OCI-M2 (cell line): ENCODE results near the gene FBXO46.
"Not testable (repeated sequence)": the region's sequence is repeated elsewhere in the genome, so short reads cannot be mapped to it uniquely, and the experiment has no call there.

Source experiments
- DNase-seq: peaks from one replicate; lab custom pipeline; 2025; ENCODE audit not compliant: unreplicated experiment; lab: John Stamatoyannopoulos, UW

FBXO46 gene

GRCh38 chr19:45729800-45730290, 851 bp downstream of the FBXO46 start:
- DNase-seq: no peak

- DNase-seq: not testable (repeated sequence)
Measured at GRCh38 chr19:45728683-45729082, 2.0 kb downstream of the FBXO46 start.

- DNase-seq: not testable (repeated sequence)
Measured at GRCh38 chr19:45720065-45720464, 10.6 kb downstream of the FBXO46 start.

- no peak for DNase-seq
Measured at GRCh38 chr19:45717983-45718650, 12.6 kb downstream of the FBXO46 start.

GRCh38 chr19:45717131-45717982, 13.3 kb downstream of the FBXO46 start:
- DNase-seq: peak; percentile 96

- no peak for DNase-seq
Measured at GRCh38 chr19:45716359-45717130, 14.2 kb downstream of the FBXO46 start.

GRCh38 chr19:45715139-45715538, 15.6 kb downstream of the FBXO46 start:
- DNase-seq: no peak

- no peak for DNase-seq
Measured at GRCh38 chr19:45713141-45713540, 17.6 kb downstream of the FBXO46 start.

GRCh38 chr19:45712699-45713067, 18.0 kb downstream of the FBXO46 start:
- no peak for DNase-seq

- no peak for DNase-seq
Measured at GRCh38 chr19:45711851-45712698, 18.6 kb downstream of the FBXO46 start.

GRCh38 chr19:45710356-45711130, 20.2 kb downstream of the FBXO46 start:
- DNase-seq: no peak

- no peak for DNase-seq
Measured at GRCh38 chr19:45705710-45706415, 24.8 kb downstream of the FBXO46 start.

- DNase-seq: no peak
Measured at GRCh38 chr19:45705115-45705514, 25.6 kb downstream of the FBXO46 start.

- DNase-seq: no peak
Measured at GRCh38 chr19:45701676-45702075, 29.0 kb downstream of the FBXO46 start.

GRCh38 chr19:45693106-45693788, 37.4 kb downstream of the FBXO46 start:
- DNase-seq: peak; percentile 50

- DNase-seq: peak; percentile 99
Measured at GRCh38 chr19:45692187-45693105, 38.2 kb downstream of the FBXO46 start, which contains the start of gene QPCTL. TSS of gene QPCTL (plus strand) at chr19:45692666. CDS start at chr19:45692704, 38 bp downstream.

GRCh38 chr19:45691516-45692186, 39.0 kb downstream of the FBXO46 start, which contains the start of gene SNRPD2:
TSS of gene SNRPD2 (minus strand) at chr19:45691953. CDS start at chr19:45691888, 65 bp downstream.
- DNase-seq: peak; percentile 99
